Vagina (tissue), 2 donors: ENCODE measurements around the gene LIN28B.

Experiments used
- POLR2A ChIP-seq, 2 donors: fragments of 450-650 bp; IDR thresholded peaks; one replicate each; pipeline ENCODE4 v1.6.1; 2017; ENCODE audit warnings: antibody characterized with exemption in 2 of 2, mild to moderate bottlenecking in 2 of 2, moderate library complexity in 2 of 2
- TF ChIP-seq, protein P1 (sequence below), 3 experiments: fragments of 450-650 bp in 2 of 3; fragments of 200-600 bp in 1 of 3; sonication (generic) in 1 of 3; IDR thresholded peaks; one replicate each; pipeline ENCODE4 v1.5.1; 2017 to 2019; ENCODE audit warnings: antibody characterized with exemption in 3 of 3, mild to moderate bottlenecking in 2 of 3, moderate library complexity in 2 of 3

DNA sequence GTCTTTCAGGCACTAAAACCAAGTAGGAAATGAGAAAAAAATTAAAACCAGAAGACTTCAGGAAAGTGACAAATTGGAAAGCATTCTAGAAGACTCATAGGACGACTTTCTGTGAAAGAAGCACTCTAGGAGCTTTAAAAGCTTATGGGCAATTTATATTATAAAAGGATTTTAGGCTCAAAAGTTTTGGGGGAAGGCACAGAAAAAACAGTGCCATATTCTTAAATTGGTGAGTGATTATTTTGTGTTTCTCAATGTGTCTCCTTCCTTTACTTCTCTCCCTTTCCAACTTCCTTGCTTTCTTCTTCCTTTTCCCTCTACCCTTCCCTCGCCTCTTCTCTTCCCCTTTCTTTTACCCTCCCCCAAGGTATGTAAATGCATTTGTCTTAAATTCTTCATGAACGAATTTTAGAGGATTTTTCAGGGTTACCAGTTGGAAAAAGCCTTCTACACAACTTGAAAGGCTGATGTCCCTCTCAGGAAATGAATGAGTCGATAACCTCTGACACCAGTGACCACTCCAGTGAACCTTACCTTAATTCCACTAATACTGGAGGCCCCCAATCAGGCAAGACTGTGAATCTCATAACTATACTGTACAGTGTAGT lies 2.6 kb upstream of the LIN28B start:
- TF ChIP-seq, protein P1, sequence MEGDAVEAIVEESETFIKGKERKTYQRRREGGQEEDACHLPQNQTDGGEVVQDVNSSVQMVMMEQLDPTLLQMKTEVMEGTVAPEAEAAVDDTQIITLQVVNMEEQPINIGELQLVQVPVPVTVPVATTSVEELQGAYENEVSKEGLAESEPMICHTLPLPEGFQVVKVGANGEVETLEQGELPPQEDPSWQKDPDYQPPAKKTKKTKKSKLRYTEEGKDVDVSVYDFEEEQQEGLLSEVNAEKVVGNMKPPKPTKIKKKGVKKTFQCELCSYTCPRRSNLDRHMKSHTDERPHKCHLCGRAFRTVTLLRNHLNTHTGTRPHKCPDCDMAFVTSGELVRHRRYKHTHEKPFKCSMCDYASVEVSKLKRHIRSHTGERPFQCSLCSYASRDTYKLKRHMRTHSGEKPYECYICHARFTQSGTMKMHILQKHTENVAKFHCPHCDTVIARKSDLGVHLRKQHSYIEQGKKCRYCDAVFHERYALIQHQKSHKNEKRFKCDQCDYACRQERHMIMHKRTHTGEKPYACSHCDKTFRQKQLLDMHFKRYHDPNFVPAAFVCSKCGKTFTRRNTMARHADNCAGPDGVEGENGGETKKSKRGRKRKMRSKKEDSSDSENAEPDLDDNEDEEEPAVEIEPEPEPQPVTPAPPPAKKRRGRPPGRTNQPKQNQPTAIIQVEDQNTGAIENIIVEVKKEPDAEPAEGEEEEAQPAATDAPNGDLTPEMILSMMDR (IDR thresholded peaks at IDR 0.05), result no peak
- no peak for TF ChIP-seq POLR2A (IDR thresholded peaks at IDR 0.05)
